Omental fat pad (tissue), 4 donors: Measurements from ENCODE around the gene ATL2. TPM values are rescaled to one million over a fixed set of nuclear protein-coding genes. Genes with fewer than 3 reads are reported as not detected.
"Not testable (repeated sequence)": the region's sequence is repeated elsewhere in the genome, so short reads cannot be mapped to it uniquely, and the experiment has no call there.

Experiments
- ATAC-seq: fragments of 150-250 bp; one replicate; pipeline ENCODE4 v1.9.1; 2016; ENCODE audit warnings: mild to moderate bottlenecking, moderate library complexity; ENCODE audit not compliant: low FRiP score
- DNase-seq: peaks from one replicate; pipeline ENCODE4 v3.0.0-alpha.2; 2019; ENCODE audit warnings: low spot score
- CTCF ChIP-seq, 3 donors: fragments of 450-650 bp; IDR thresholded peaks; one replicate each; pipeline ENCODE4 v1.5.1; 2016 to 2017; ENCODE audit warnings: antibody characterized with exemption in 3 of 3, mild to moderate bottlenecking in 3 of 3, moderate library complexity in 2 of 3
- total RNA-seq, 4 donors: library from RNA; depleted of rRNA; stranded (reverse); fragments of >200 nt; gene quantifications; one replicate each; pipeline ENCODE4 v1.1.0, GENCODE V29; 2016

Gene ATL2
- total RNA-seq, 4 donors from 2014 or later: 52.7 to 82.0 (median 68.2) TPM

DNA sequence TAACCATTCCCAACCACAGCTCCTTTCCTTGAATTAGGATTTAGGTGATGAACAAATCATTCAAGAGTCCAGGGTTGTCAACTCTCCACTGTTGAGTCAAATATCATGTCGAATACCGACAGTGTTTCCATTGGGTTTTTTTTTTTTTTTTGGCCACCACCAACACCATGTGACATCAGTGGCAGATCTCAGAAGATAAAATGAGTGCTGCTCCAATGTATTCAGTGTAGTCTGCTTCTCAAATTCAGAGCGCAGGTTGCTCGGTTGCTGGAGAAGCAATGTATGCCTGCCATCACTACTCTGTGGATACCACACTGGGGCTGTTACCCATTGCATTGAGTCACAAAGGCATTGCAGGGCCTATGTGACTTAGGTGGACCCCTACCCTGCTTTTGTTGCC is 10.8 kb upstream of the ATL2 start:
- ATAC-seq (no peak), DNase-seq (no peak)
- no peak for TF ChIP-seq CTCF (IDR thresholded peaks at IDR 0.05)

GRCh38 chr2:38386821-38387220 is 9.7 kb upstream of the ATL2 start:
- DNase-seq (no peak), ATAC-seq (no peak)
- TF ChIP-seq CTCF (IDR thresholded peaks at IDR 0.05): no peak

DNA sequence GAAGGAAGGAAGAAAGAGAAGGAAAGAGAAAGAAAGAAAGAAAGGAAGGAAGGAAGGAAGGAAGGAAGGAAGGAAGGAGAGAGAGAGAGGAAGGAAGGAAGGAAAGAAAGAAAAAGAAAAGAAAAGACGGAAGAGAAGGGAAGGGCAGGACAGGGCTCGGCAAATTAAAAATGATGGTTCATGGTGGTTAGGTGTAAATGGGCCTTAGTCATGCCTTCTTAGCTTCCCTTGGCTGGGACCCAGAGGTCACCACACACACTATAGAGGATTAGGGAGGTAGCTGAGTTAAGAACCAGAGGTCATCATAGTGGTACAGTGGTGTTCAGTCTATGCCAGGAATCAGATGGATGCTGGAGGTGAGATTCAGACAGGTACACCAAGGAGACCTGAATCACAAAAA is 9.3 kb upstream of the ATL2 start:
- DNase-seq (no peak), ATAC-seq (no peak)

DNA sequence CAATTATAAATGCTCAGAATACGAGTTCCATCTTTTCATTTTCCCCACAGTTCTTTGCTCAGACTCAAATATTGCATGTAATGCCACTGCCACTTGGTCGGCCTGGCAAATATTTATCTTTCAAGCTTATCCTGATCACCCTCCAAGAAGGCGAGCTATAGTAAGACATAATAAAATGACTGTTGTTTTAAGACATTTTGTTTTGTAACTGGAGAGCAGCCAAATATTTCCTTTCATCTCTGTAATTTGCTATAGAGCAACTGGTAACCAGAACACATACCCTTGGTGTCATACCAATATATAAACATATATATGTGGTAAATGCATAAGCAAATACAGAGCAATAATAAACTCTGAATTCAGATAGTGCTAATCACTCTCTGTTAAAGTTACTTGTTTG is 7.3 kb upstream of the ATL2 start:
- DNase-seq: no peak
- ATAC-seq: no peak
- TF ChIP-seq CTCF (IDR thresholded peaks at IDR 0.05): no peak

More for the DNA sequence above, 9.3 kb upstream of the ATL2 start:
- TF ChIP-seq CTCF (IDR thresholded peaks at IDR 0.05): no peak

GRCh38 chr2:38383741-38384140 is 6.7 kb upstream of the ATL2 start:
- DNase-seq, ATAC-seq: not testable (repeated sequence)

- DNase-seq: no peak
- ATAC-seq: no peak
- TF ChIP-seq CTCF (IDR thresholded peaks at IDR 0.05): no peak
These were observed 4.5 kb upstream of the ATL2 start for GRCh38 chr2:38381381-38382143.

- TF ChIP-seq CTCF (IDR thresholded peaks at IDR 0.05): no peak
- ATAC-seq: no peak
These were observed 3.5 kb upstream of the ATL2 start for GRCh38 chr2:38380397-38381130.

More at GRCh38 chr2:38380397-38381130, 3.5 kb upstream of the ATL2 start:
- no peak for DNase-seq
